Lower leg skin (tissue), 3 donors: ENCODE measurements around the gene SHROOM3.

Source experiments
- POLR2A ChIP-seq, 2 donors: fragments of 450-650 bp; IDR thresholded peaks; one replicate each; pipeline ENCODE4 v1.6.1; 2016 to 2017; ENCODE audit warnings: antibody characterized with exemption in 2 of 2, mild to moderate bottlenecking in 1 of 2, moderate library complexity in 1 of 2
- TF ChIP-seq, protein P1 (sequence below), 3 donors: fragments of 450-650 bp; IDR thresholded peaks; one replicate each; pipeline ENCODE4 v1.5.1; 2016; ENCODE audit warnings: antibody characterized with exemption in 3 of 3, mild to moderate bottlenecking in 3 of 3, moderate library complexity in 2 of 3

- TF ChIP-seq, protein P1, sequence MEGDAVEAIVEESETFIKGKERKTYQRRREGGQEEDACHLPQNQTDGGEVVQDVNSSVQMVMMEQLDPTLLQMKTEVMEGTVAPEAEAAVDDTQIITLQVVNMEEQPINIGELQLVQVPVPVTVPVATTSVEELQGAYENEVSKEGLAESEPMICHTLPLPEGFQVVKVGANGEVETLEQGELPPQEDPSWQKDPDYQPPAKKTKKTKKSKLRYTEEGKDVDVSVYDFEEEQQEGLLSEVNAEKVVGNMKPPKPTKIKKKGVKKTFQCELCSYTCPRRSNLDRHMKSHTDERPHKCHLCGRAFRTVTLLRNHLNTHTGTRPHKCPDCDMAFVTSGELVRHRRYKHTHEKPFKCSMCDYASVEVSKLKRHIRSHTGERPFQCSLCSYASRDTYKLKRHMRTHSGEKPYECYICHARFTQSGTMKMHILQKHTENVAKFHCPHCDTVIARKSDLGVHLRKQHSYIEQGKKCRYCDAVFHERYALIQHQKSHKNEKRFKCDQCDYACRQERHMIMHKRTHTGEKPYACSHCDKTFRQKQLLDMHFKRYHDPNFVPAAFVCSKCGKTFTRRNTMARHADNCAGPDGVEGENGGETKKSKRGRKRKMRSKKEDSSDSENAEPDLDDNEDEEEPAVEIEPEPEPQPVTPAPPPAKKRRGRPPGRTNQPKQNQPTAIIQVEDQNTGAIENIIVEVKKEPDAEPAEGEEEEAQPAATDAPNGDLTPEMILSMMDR (IDR thresholded peaks at IDR 0.05): no peak
- TF ChIP-seq POLR2A (IDR thresholded peaks at IDR 0.05): no peak
These were observed 330.6 kb downstream of the SHROOM3 start for GRCh38 chr4:76765473-76766183.
